G401 (cell line): ENCODE data around the gene TMEM86A. TPM values are rescaled to one million over a fixed set of nuclear protein-coding genes. Genes with fewer than 3 reads are reported as not detected.

Experiments
- DNase-seq: peaks from one replicate; pipeline ENCODE4 v3.0.0-alpha.2; 2015; ENCODE audit warnings: low spot score
- in situ Hi-C: cut with HindIII; loops from 2 replicates; pipeline ENCODE4 v1.10.0; 2016; ENCODE audit warnings: low sequenced_read_pairs, mixed read lengths
- total RNA-seq: library from RNA; depleted of rRNA; stranded (reverse); fragments of >200 nt; shearing (Covaris generic); gene quantifications from 2 replicates; pipeline ENCODE4 v1.2.3, GENCODE V29; 2014

The TMEM86A gene
- total RNA-seq, 1 experiment from 2014 or later: 0.34 TPM

DNA sequence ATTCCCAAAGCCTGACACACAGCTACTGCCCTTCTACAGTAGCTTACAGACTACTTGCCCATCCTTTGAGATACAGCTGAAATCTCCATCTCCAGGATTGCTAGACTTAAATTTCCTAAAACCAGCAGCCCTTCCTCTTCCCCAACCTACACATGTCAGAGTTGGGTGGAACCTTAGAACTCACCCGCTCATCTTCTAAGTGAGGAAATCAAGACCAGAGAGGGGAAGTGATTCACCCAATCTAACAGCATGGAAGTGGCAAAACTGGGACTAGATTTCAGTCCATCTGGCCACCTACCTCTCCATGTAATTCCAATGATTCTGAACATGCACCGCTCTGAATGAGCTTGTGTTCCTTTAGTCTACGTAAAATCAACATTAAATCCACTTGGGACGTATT lies 1.0 kb upstream of the TMEM86A start:
- in situ Hi-C loops: no loop called here

DNA sequence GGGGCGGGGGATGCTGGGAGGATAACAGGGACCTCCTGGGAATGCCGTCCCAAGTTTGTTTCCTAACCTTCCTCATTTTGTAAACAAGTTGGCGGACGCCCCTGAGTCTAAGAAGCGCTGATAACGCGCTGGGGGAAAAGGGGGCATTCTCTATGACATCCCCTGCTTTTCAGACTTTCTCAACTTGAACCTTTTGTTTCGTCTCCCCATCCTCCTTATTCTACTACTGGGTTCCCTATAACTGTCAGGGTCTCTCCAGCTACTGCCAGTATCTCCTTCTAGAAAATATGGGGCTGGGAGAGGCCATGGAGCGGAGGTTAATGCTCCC lies 654 bp downstream of the TMEM86A start:
- no peak for DNase-seq
- in situ Hi-C loops: no loop called here

More for the DNA sequence above, 1.0 kb upstream of the TMEM86A start:
- no peak for DNase-seq

DNA sequence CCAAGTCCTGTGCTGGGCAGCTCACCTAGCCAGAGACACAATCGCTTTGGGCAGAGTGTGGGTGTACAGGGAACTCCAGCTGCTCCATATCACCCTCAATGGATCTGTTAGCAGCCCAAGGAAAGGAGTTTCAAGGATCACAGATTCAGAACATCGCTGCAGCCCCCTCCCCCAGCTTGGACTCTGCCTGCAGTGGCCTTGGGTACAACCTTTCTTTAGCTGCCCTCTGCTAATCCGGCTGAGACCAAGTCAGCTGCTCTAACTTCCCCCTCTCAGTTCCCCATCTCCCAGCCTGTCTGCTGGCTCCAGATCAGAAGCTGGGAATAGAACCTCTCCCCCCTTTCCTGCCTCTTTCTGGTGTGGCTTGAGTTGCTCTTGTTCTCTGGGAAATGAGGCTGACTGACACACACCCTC lies 1.3 kb downstream of the TMEM86A start:
- in situ Hi-C loops: no loop called here
- DNase-seq: no peak

DNA sequence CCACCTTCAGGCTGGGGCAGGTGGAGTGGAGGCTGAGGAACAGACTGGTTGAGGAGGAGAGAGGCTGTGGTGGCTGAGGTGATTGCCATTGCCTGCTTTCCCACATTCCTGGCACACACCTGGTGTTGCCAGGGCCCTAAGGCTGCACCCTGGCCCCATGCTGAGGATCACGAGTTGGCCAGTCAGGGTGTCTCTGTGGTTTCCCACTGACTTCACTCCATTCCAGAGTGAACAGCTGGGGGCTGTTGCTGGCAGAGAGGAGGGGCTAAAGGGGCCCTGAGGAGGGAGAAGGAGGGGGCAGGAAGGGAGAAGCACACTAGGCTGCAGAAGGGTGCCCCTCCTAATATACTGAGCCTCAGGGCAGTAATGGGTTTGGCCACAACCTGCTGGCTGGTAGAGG lies 1.8 kb downstream of the TMEM86A start:
- no peak for DNase-seq
- in situ Hi-C loops: no loop called here

DNA sequence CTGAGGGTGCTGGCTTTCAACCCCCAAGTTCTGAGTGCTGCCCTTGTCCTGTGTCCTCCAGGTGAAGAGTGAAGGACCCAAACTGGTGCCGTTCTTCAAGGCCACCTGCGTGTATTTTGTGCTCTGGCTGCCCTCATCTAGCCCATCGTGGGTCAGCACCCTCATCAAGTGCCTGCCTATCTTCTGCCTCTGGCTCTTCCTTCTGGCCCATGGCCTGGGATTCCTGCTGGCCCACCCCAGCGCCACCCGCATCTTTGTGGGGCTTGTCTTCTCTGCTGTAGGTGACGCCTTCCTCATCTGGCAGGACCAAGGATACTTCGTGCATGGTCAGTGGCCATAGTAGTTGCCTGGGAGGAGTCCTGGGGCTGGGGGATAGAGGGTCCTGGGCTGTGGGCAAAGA lies 2.3 kb downstream of the TMEM86A start:
- in situ Hi-C loops: no loop called here
- DNase-seq: no peak

DNA sequence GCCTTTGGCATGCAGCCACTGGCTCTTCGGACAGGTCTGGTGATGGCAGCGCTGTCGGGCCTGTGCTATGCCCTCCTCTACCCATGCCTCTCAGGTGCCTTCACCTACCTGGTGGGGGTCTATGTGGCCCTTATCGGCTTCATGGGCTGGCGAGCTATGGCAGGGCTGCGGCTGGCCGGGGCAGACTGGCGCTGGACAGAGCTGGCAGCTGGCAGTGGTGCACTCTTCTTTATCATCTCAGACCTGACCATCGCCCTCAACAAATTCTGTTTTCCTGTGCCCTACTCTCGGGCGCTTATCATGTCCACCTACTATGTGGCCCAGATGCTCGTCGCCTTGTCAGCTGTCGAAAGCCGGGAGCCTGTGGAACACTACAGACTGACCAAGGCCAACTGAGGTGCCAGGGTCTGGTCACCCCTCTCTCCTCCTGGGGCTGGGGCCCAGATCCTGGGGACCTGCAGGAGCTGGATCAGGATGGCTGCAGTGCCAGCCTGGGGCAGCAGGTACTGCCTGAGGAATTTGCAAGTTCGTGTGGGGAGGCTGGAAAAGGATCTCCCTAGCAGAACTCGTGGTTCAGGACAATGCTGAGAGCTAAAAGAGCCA lies 3.1 kb downstream of the TMEM86A start:
- no peak for DNase-seq
- in situ Hi-C loops: no loop called here

DNA sequence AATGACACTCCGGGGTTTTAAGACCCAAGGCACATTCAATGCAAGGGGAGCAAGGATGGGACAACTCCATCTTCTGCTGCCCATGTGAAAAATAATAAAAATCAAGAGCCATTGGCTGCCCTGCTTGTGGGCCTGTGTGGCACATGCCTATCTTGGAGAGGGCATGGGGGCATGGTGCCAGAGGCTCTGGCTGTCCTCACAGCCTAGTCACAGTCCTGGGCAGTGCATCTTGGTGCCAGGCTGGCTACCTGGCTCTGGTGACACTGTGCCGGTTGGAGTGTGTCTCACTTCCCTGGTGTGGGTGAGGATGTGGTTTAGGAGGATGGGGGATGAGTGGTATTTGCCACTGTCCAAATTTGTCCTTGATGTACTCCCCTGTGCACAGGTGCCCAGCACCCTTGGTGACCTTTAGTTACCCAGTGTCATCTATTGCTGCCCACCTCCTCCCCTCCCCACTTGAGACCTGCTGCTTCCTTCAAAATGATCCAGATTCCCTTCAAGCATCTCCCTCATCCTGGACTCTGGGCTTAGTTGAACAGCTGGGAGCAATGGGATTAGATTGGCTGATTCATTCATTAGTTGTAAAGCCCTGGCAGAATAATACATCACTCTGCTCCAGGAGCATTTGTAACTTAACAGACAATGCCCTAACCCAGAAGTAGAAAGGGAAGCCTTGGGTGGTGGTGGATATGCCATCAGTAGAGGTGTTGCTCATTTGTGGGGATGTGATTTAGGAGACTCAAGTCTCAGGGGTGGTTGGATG lies 4.6 kb downstream of the TMEM86A start:
- in situ Hi-C loops: no loop called here

DNA sequence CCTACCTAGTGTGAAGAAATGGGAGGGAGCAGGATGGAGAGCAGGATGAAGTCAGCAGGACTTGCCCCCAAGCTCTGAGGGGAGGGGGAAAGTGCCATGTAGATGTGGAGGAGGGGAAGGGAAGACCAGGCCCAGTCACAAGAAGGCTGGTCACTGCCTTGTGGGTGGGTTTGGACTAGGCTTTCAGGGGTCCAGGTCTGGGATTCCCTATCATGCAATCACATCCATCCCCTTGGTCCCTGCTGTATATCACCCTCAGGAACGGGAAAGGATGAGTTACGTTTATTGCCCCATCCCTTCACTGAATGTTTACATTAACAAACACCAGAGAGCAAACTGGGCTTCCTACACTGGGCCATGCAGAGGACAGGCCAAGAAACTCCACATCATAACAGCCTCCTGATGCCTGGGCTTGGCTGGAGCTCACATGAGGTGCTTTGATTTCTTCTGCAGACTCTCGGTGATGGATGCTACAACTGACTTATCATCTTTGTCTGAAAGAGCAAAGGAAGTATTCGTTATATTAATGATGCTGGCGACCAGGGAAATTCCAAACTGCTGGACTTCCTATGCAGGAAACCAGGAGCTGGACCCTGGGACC lies 5.6 kb downstream of the TMEM86A start:
- no peak for DNase-seq
- in situ Hi-C loops: no loop called here

More for the DNA sequence above, 4.6 kb downstream of the TMEM86A start:
- DNase-seq: no peak

DNA sequence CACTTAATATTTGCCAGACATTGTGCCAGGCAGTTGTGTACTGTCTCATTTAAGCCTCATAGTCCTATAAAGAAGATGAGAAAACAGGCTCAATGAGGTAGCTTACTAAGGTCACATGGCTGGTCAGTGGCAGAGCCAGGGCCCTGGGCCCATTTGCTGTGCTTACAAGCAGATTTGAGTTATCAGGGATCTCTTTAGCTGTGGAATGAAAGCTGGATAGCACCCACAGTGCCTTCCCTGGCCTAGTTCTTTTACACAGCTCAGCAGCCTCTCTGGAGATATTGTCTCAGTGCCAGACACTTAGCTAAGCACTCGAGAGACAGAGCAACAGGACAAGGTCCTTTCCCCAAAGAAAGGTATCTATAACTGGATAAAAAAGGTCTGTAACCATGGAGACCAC lies 6.1 kb downstream of the TMEM86A start:
- DNase-seq: peak; percentile 30
- in situ Hi-C loops: no loop called here

DNA sequence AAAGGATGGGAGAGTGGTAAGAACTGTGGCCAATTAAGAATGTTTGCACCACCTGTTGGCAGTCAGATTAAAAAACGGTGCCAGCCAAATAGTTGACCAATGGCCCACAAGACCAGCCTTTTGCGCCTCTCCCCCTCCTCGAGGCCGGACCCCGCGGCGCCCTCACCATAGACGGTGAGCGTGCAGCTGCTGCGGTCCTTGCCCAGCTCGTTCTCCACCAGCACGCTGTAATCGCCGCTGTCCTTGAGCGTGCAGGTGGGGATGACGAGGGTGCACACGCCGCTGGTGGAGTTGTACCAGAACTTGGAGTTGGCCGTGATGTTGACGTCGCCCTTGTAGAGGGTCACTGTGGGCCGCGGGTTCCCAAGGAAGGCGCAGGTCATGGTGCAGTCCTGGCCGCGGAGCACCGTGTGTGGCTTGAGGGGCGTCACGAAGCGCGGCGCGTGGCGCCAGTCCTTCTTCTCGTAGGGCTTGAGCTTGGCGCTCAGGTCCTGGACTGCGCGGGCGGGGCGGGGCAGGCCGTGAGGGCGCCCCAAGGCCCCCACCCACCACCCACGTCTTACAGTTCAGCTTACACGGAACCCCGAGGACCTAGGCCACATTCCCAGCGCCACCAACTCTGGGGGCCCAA lies 7.2 kb downstream of the TMEM86A start:
- in situ Hi-C loops: no loop called here
- peak; percentile 23 for DNase-seq

DNA sequence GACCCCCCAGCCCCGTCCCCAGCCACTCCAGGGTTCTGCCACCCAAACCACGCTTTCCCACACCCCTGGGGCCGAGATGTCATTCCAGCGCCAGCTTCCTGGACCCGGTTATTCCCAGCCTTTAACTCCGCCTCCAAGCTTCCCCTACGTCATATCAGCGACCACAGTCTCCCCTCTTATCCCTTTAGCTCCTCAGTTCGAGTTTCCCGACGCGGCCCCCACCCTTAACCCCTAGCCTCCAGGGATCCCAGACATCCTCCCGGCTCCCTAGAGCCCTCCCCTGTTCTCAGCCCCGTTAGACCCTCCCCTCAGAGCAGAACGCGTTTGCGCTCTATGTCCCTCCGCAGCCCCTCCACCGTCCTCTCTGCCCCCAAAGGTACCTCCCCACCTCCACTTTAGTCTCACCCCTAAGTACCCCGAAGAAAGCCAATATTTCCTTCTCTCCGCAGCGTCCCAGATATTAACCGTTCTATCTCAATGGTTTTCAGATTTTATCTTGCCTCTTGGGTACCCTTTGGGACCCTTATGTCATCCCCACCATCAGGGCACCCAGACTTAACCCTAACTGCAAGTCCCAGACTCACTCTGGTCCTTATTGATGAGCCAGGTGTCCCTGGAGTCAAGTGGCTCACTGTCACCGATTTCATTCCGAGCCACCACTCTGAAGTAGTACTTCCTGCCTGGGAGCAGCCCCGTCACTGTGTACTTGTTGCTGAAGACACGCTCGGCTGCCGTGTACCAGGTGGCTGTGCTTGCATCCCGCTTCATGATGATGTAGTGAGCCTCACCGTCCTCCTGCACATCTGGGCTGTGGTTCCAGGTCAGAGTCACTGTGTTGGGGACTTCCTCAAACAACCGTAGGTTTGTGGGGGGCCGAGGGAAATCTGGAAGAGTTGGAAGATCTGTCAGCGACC lies 8.0 kb downstream of the TMEM86A start:
- in situ Hi-C loops: no loop called here
- peak; percentile 63 for DNase-seq

DNA sequence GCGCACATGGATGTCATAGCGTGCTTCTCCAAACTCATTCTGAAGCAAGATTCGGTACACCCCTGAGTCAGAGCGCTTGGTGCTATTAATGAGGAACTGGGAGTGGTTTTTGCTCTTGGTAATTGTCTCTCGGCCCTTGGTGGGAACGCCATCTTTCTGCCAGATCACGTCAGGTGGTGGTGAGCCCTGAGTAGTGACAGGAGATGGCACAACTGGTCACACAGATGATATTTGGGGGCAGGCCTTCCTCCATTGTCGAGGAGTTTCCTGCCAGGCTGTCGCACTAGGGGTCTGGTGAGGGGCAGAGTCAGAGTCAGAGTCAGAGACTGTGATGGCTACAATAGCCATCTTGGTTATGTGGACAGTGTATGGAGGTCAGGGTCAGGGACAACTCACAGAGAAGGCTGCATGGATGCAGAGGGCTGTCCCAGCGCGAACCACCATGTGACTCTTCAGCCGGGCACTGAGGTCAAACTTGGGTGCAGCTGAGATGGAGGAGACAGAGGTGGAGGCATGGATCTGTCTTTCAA lies 9.3 kb downstream of the TMEM86A start:
- no peak for DNase-seq
- in situ Hi-C loops: no loop called here

DNA sequence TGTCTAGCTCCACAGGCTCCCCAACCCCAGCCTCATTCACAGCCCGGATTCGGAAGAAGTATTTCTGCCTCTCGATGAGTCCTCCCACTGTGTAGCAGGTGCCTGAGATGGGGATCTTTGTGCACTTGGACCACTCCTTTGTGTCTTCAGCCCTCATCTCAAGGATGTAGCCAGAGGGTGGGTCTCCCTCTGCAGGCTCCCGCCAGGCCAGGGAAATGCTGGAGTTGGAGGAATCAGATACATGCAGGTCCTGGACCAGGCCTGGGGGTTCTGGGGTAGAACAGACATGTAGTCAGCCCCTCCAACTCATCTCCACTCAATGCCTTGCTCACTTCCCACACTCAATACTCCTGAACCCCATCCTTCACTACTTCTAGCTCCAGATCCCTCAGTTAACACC lies 10.8 kb downstream of the TMEM86A start:
- no peak for DNase-seq
- in situ Hi-C loops: no loop called here

DNA sequence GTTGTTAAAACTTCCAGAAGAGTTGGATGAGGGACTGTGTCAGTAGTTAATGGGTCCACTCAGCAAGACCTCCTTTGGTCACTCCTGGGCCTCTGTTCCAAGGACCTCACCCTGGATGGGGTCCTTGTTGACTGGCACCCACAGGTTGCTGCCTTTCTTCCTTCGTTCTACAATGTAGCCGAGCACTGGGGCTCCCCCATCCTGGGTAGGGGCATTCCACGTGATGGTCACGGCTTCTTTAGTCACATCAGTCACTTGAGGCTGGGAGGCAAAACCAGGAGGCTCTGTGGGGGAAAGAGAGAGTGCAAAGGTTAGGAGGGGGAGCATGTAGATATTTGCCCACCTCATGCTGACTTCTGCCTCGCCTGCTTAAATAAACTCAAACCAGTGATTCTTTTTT lies 12.0 kb downstream of the TMEM86A start:
- in situ Hi-C loops: no loop called here
- DNase-seq: no peak

DNA sequence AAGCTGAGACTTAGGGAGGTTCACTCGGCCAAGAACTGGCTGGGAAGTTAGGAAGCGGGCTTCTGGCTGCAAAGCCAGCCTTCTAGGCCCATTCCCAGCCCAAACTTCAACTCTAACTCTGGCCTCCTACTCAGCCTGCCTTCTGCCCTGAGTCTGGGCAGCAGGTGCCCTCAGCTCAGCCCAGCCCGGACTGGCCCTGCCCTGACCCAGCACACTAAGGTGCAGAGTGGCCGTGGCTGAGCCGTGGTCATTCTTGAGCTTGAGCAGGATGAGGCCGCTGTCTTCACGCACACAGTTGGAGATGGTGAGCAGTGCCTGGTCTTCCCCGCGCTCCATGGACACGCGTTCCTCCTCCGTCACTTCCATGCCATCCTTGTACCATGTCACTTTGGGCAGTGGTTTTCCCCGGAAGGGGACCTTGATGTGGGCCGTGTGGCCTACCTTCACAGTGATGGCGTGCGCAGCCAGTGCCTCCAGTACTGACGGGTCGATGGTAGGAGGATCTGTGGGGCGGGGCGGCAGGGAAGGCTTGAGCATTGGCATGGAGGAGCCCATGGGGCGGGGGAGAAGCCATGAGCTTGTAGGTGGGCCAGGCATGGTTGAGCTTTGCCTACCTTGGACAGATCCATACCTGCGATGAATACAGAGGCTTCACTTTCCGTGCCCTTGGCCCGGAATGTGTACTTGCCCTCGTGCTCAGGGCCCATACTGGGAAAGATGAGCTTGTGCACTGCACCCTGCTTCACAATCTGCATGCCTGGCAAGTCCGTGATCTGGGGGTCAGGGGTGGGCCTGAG lies 15.3 kb downstream of the TMEM86A start:
- in situ Hi-C loops: no loop called here
- DNase-seq: no peak

DNA sequence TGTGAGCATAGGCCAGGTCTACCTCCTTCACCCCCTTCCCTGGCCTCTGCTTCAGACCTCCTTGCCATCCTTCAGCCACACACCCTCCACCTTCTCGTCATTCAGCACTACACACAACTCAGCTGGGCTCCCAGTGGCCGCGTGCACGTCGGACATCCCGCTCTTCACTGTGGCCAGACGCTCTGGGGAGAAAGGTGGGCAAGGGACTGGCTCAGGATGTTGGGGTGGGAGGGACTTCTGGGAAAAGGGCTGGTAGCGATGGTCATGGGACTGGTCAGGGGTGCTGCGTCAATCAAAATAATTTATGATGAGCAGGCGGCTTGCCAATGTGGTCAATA lies 15.8 kb downstream of the TMEM86A start:
- DNase-seq: no peak
- in situ Hi-C loops: no loop called here

DNA sequence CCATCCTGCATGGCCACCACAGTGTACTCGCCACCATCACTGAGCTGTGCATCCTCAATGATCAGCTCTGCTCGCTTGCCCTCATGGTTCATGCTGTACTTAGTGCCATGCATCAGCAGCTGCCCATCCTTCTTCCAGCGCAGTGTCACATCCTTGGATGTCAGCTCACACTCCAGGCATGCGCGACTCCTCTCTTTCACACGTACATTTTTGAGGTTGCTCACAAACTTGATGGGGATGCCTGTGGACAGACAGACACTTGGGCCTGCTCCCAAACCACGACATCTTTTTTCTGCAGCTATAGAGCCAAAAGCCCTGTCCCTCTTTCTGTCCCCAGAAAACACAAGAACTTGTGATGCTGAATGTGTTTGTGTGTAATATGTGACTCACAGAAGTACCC lies 16.9 kb downstream of the TMEM86A start:
- no peak for DNase-seq
- in situ Hi-C loops: no loop called here

DNA sequence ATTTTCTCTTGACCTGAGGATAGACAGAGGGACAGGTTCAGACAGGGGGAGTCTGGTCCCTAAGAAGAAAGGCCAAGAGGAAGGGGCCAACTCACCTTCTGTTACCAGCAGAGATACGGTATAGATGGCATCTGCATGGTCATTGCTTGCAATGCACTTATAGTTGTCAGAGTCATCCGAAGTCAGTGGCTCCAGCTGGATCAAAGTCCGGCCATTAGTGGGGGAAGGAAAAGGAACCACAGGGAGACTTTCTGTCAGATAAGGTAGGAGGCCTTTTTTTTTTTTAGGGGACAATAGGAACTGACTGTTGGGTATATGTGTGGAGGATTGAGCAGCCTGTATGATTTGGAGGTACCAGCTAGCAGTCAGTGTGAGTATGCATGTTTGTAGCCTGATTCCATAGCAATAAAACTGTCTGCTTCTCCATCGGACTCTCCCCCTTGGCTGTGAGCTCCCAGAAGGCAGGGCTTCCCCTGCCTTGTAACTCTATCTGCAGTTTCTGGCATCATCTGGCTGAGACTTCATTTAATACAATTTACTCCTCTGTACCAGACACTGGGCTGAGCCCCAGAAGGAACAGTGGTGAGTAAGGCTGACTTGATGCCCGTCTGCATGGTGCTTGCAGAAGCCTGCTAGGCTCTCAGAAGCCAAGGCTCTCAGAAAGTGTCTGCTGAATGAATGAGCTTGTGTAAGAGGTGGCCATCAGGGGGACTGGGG lies 21.7 kb downstream of the TMEM86A start:
- in situ Hi-C loops: no loop called here
- peak; percentile 10 for DNase-seq
